Uterus (tissue), 4 donors: Measurements from ENCODE around the gene BCAS3. TPM values are rescaled to one million over a fixed set of nuclear protein-coding genes. Genes with fewer than 3 reads are reported as not detected.
A peak's percentile ranks its signal among the peaks of the same experiment; 100 is the strongest.

Experiments
- DNase-seq, 2 donors: peaks; one replicate each; pipeline ENCODE4 v3.0.0-alpha.2; 2019 to 2020
- H3K27ac ChIP-seq, 2 donors: fragments of 200-600 bp; sonication (generic); 1 replicate in 1 of 2; 2 replicates in 1 of 2; pipeline ENCODE4 v1.5.1; 2016 to 2018
- H3K27me3 ChIP-seq, 2 donors: fragments of 200-600 bp; sonication (generic); one replicate each; pipeline ENCODE4 v1.5.1; 2018 to 2019; ENCODE audit warnings: control low read depth in 1 of 2
- H3K36me3 ChIP-seq, 2 donors: fragments of 200-600 bp; sonication (generic); one replicate each; pipeline ENCODE4 v1.5.1; 2019; ENCODE audit warnings: control low read depth in 1 of 2
- H3K4me1 ChIP-seq, 2 donors: fragments of 200-600 bp; sonication (generic); one replicate each; pipeline ENCODE4 v1.5.1; 2018 to 2019; ENCODE audit warnings: control low read depth in 1 of 2
- H3K4me3 ChIP-seq, 2 donors: fragments of 200-600 bp; sonication (generic); 1 replicate in 1 of 2; 2 replicates in 1 of 2; pipeline ENCODE4 v1.5.1; 2018 to 2019; ENCODE audit warnings: mild to moderate bottlenecking in 1 of 2
- H3K9me3 ChIP-seq, 2 donors: fragments of 200-600 bp; sonication (generic); one replicate each; pipeline ENCODE4 v1.5.1; 2019; ENCODE audit warnings: control low read depth in 1 of 2
- CTCF ChIP-seq, 4 experiments: fragments of 200-600 bp in 2 of 4; fragments of 450-650 bp in 2 of 4; sonication (generic) in 2 of 4; IDR thresholded peaks; one replicate each; pipeline ENCODE4 v1.5.1; 2016 to 2019; ENCODE audit warnings: antibody characterized with exemption in 4 of 4, mild to moderate bottlenecking in 2 of 4, moderate library complexity in 1 of 4
- POLR2A ChIP-seq, 2 donors: fragments of 450-650 bp; IDR thresholded peaks; one replicate each; pipeline ENCODE4 v1.6.1; 2016; ENCODE audit warnings: antibody characterized with exemption in 2 of 2, mild to moderate bottlenecking in 1 of 2, moderate library complexity in 1 of 2
- intact Hi-C: fragments of 100-400 bp; cut with DNase I; formaldehyde crosslinking; loops from one replicate; pipeline ENCODE4 v1.15.1; 2023; ENCODE audit warnings: low total_unique reads
- total RNA-seq, 4 donors: library from RNA; depleted of rRNA in 3 of 4; stranded (reverse); fragments of >200 nt in 3 of 4; gene quantifications; one replicate each; pipeline versions ENCODE4 v1.1.0 to v1.2.4, GENCODE V29; 2014 to 2023
- donor health status: DM: yes; HTN: yes; CAD: no.

The BCAS3 gene
- total RNA-seq, 4 donors from 2014 or later: 42.6 to 147 (median 83.7) TPM

DNA sequence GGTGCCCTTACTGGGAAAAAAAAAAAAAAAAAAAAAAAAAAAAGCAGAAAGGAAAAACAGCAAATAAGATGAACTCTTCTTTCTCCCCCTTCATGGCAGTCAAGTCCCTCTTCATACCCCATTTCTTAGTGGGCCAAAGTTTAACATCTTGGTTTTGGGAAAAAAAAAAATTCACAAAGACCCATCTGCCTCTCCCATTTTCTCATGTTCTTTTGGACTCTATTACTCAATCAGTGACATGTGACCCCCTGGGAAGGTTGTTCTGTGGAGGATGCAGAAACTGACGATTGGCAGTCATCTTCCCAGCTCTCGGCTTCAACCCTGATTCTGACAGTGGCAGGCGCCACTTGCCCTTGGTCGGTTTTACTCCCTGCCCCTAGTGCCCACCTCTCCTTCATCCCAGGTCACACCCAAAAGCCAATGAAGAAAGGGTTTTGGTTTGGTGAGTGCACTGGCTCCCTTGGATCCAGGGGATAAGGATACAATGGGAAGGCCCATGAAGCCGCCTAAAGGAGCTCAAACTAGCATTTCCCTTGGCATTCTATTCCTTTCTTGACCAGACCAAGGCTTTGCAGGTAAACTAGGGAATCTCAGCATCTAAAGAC, 661.3 kb downstream of the BCAS3 start:
- intact Hi-C loops: no loop called here
- peaks cover 0 to 4% of the 10 kb centered on the region in 2 donors for H3K4me1 ChIP-seq
- H3K27me3 ChIP-seq: no peaks in the 10 kb centered on the region
- TF ChIP-seq CTCF (IDR thresholded peaks at IDR 0.05) (no peak), POLR2A (IDR thresholded peaks at IDR 0.05) (no peak)
- no peaks in the 10 kb centered on the region for H3K9me3 ChIP-seq
- no peak overlapping the region for H3K4me3 ChIP-seq
- H3K27ac ChIP-seq: peak overlapping the region; percentile 2 to 72
- no peaks in the 10 kb centered on the region for H3K36me3 ChIP-seq
- DNase-seq: no peak

DNA sequence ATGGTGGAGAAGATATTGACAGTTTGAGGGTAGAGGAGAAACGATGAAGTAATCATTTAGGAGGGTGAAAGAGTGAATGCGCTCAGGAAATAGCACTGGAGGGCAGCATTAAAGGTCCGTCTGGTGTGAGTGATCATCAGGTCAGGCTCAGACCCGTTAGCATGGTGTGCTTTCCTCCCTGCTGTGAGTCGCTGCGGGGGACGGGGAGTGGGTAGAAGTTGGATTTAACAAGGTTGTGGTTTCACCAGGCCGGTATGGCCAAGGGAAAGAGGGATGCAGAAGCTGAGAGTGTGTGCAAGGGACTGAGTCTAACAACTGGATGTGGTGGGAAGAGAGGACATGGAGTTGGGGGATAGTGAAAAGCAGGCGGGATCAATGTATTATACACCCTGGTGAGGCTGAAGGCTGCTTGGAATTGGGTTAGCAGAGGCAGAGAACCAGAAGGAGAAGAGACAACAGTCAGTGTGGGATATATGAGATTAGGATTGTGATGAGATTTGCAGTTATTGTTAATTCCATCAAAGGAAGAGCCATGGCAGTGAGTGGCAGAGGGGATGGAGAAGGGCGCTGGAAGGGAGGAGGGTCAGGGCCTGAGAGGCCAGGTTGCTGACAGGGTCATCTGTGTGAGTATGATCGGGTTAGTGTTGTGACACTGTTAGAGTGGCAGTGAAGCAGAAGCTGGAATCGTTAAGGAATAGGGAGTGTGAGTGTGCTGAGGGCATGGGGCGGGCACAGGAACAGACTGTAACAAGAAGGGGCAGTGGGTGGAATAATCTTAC, 663.0 kb downstream of the BCAS3 start:
- H3K4me1 ChIP-seq: peaks cover 0 to 4% of the 10 kb centered on the region in 2 donors
- H3K9me3 ChIP-seq: no peaks in the 10 kb centered on the region
- intact Hi-C loops: no loop called here
- no peaks in the 10 kb centered on the region for H3K36me3 ChIP-seq
- no peak overlapping the region for H3K4me3 ChIP-seq
- H3K27ac ChIP-seq: no peak overlapping the region
- no peaks in the 10 kb centered on the region for H3K27me3 ChIP-seq
- no peak for DNase-seq
- TF ChIP-seq CTCF (IDR thresholded peaks at IDR 0.05) (no peak), POLR2A (IDR thresholded peaks at IDR 0.05) (no peak)

DNA sequence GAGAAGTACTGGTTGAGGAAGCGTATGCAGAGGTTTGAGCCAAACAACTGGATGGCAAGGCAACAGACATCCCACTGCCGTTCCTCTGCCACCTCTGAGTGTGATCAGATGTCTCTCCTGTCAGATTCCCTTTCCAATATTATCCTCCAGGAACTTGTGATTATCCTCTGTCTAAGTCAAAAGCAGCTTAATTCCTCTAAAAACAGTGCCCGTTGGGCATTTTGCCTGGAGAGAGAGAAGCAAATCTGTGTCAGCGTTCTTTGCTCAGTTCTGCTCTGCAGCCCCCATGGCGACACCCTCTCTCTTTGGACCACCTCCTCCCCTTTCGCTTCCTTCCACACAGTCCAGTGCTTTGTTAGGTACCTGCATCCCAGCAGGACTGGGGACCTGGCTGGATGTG, 665.9 kb downstream of the BCAS3 start:
- no peak for TF ChIP-seq POLR2A (IDR thresholded peaks at IDR 0.05)
- TF ChIP-seq CTCF (IDR thresholded peaks at IDR 0.05): no peak
- Histone ChIP-seq H3K4me3 (no peak overlapping the region), H3K27me3 (no peaks in the 10 kb centered on the region), H3K9me3 (no peaks in the 10 kb centered on the region), H3K36me3 (no peaks in the 10 kb centered on the region), H3K4me1 (peaks cover 0 to 4% of the 10 kb centered on the region in 2 donors), H3K27ac (no peak overlapping the region)
- DNase-seq: no peak
- intact Hi-C loops: no loop called here

DNA sequence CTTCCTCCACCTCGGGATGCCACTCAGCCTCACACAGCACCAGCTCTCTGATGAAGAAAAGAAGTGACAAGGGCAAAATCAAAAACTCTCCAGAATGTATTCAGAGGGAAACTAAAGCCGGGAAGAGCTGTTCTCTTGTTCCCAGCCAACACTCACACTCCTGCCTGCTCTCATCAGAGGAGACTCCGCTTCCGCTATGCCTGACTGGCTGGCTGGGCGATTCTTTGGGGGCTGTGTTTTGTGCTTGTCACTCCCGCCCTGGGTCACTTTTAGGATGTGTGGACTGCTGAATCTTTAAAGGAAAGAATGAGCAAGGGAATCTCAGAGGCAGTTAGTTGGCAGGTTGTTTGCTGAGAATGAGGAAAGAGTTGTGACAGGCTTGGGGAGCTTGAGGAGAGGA, 667.4 kb downstream of the BCAS3 start:
- H3K36me3 ChIP-seq: no peaks in the 10 kb centered on the region
- DNase-seq: no peak
- intact Hi-C loops: no loop called here

More for the DNA sequence above, 667.4 kb downstream of the BCAS3 start:
- no peaks in the 10 kb centered on the region for H3K4me1 ChIP-seq
- H3K27me3 ChIP-seq: no peaks in the 10 kb centered on the region
- no peak for TF ChIP-seq CTCF (IDR thresholded peaks at IDR 0.05)
- TF ChIP-seq POLR2A (IDR thresholded peaks at IDR 0.05): no peak
- no peak overlapping the region for H3K27ac ChIP-seq
- no peak overlapping the region for H3K4me3 ChIP-seq
- H3K9me3 ChIP-seq: no peaks in the 10 kb centered on the region
